C4-2B (cell line): ENCODE measurements around the gene AMOTL2.

Experiments used
- CTCF ChIP-seq: fragments of 450-650 bp; conservative IDR thresholded peaks from 2 replicates; pipeline ENCODE4 v1.5.1; 2017; ENCODE audit warnings: mild to moderate bottlenecking
- ZFX ChIP-seq: fragments of 450-650 bp; IDR thresholded peaks from 2 replicates; pipeline ENCODE4 v1.6.1; 2017

GRCh38 chr3:134419214-134419959 is 45.1 kb upstream of the AMOTL2 start:
- TF ChIP-seq CTCF (no peak), ZFX (no peak)
